ENCODE data around the gene EZR. TPM values are rescaled to one million over a fixed set of nuclear protein-coding genes. Genes with fewer than 3 reads are reported as not detected.

EZR gene
- polyA plus RNA-seq, 1 donor (not counting 4 experiments of a cell fraction or from before 2014, with no cell fraction given) = 277 TPM

DNA sequence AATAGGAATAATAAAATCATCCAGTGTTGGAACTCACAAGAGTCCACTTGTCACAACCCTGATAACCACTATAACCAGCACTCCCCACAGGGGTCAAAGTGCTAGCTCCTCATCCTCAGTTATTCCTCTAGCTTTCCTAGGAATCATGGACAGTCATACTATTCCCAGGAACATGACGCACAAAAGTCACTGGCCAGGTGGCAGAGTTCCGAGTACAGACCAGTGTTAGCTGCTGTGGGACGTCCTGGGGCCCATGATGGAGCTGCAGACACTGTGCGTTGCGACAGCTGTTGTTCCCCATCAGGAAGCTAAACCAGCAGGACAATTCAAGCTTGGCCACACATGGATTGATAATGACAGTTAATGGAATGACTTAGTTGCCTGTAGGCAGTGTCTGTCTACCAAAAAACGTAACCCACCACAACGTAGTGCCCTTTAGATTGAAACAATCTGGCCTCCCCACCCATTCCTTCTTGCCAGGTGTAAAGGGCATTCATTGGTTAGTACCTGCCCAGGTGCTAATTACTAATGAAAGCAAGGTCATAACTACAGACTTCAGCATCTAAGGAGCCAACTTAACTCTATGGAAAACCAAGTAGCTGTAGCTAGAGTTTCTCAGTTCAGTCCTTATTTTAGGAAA, 17.4 kb downstream of the EZR start:
- TF ChIP-seq, protein P1, sequence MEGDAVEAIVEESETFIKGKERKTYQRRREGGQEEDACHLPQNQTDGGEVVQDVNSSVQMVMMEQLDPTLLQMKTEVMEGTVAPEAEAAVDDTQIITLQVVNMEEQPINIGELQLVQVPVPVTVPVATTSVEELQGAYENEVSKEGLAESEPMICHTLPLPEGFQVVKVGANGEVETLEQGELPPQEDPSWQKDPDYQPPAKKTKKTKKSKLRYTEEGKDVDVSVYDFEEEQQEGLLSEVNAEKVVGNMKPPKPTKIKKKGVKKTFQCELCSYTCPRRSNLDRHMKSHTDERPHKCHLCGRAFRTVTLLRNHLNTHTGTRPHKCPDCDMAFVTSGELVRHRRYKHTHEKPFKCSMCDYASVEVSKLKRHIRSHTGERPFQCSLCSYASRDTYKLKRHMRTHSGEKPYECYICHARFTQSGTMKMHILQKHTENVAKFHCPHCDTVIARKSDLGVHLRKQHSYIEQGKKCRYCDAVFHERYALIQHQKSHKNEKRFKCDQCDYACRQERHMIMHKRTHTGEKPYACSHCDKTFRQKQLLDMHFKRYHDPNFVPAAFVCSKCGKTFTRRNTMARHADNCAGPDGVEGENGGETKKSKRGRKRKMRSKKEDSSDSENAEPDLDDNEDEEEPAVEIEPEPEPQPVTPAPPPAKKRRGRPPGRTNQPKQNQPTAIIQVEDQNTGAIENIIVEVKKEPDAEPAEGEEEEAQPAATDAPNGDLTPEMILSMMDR (optimal IDR thresholded peaks at IDR 0.05 in 1 of 3, IDR thresholded peaks at IDR 0.05 in 1 of 3, conservative IDR thresholded peaks at IDR 0.05 in 1 of 3; ENCODE audit: extremely low read depth in 1 of 3, insufficient read depth in 2 of 3, low read length in 3 of 3) = no peak
- no peak for TF ChIP-seq EZH2 (IDR thresholded peaks at IDR 0.05; ENCODE audit: low read length)
- dilution Hi-C loops (cut with MboI; ENCODE audit: extremely low pct_ligation_motif_present, low sequenced_read_pairs) = no loop called here
- DNase-seq (ENCODE audit: low read depth, low spot score) = no peak
- H3K4me2 ChIP-seq (ENCODE audit: control insufficient read depth, extremely low read depth, insufficient read depth, low read depth, low read length) = no peak overlapping the region
- no peak overlapping the region for H3K9ac ChIP-seq (ENCODE audit: control insufficient read depth, extremely low read depth, insufficient read depth, low read length)
- no peaks in the 10 kb centered on the region for H3K9me3 ChIP-seq (ENCODE audit: control insufficient read depth, low read depth, low read length)
- no peak for FAIRE-seq
- peaks cover 94% of the 10 kb centered on the region for H3K79me2 ChIP-seq (ENCODE audit: control insufficient read depth, insufficient read depth, low read length)
- no peak overlapping the region for H2AFZ ChIP-seq (ENCODE audit: control insufficient read depth, low read length)
- peaks cover 3 to 23% of the 10 kb centered on the region in 2 experiments for H3K36me3 ChIP-seq (ENCODE audit: control insufficient read depth in 2 of 2, extremely low read depth in 1 of 2, insufficient read depth in 2 of 2, low read length in 2 of 2)
- no peaks in the 10 kb centered on the region for H3K27me3 ChIP-seq (ENCODE audit: control insufficient read depth, extremely low read depth, insufficient read depth, low read length)
- H3K4me1 ChIP-seq (ENCODE audit: control insufficient read depth, extremely low read depth, insufficient read depth, low read length) = peaks cover 64% of the 10 kb centered on the region
- H3K4me3 ChIP-seq (ENCODE audit: control insufficient read depth in 2 of 3, extremely low read depth in 1 of 3, insufficient read depth in 2 of 3, low read depth in 1 of 3, low read length in 3 of 3) = no peak overlapping the region
- H3K27ac ChIP-seq (ENCODE audit: control insufficient read depth, insufficient read depth, low read length) = no peak overlapping the region
- H4K20me1 ChIP-seq (ENCODE audit: control insufficient read depth, extremely low read depth, insufficient read depth, low read length) = peaks cover 48% of the 10 kb centered on the region
- peaks cover 9% of the 10 kb centered on the region for H3K9me1 ChIP-seq (ENCODE audit: control insufficient read depth, extremely low read depth, insufficient read depth, low read length)

DNA sequence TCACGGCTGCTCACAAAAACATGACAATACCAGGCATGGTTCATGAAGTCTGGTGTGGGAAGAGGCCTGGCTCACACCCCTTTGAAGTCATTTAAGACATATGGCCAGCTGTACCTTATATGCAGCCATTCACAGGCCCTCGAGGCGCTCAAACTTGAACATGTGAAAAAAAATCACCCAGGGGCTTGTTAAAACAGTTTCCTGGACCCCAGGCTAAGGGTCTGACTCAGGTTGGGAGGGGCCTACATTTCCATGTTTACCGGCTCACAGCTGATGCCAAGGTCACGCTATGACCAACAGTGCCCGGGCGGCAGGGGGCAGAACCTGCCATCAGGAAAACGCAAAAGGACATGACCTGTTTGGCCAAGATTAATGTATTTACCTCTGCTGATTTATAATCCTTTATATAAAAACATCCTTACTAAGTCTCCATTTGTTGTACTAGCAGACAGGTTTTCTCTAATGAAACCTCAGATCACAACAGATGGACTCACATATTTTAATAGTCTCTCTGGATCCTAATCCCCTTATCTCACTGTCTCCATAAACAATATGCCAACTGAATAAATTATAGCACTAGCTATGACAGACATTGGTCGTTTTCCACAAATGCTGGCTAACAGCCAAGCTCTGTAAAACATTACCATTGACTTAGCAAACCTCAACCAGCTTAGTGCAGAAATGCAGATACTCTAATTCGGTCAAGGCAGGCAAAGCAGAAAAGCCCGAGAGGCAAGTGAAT, 19.9 kb downstream of the EZR start:
- FAIRE-seq (peak; percentile 46), DNase-seq (ENCODE audit: low read depth, low spot score) (no peak)
- Histone ChIP-seq H3K79me2 (ENCODE audit: control insufficient read depth, insufficient read depth, low read length) (peaks cover 97% of the 10 kb centered on the region), H3K9ac (ENCODE audit: control insufficient read depth, extremely low read depth, insufficient read depth, low read length) (no peak overlapping the region), H2AFZ (ENCODE audit: control insufficient read depth, low read length) (no peak overlapping the region), H3K27ac (ENCODE audit: control insufficient read depth, insufficient read depth, low read length) (peak overlapping the region; percentile 62), H3K27me3 (ENCODE audit: control insufficient read depth, extremely low read depth, insufficient read depth, low read length) (no peaks in the 10 kb centered on the region), H4K20me1 (ENCODE audit: control insufficient read depth, extremely low read depth, insufficient read depth, low read length) (peaks cover 64% of the 10 kb centered on the region), H3K4me1 (ENCODE audit: control insufficient read depth, extremely low read depth, insufficient read depth, low read length) (peaks cover 64% of the 10 kb centered on the region), H3K4me3 (ENCODE audit: control insufficient read depth in 2 of 3, extremely low read depth in 1 of 3, insufficient read depth in 2 of 3, low read depth in 1 of 3, low read length in 3 of 3) (no peak overlapping the region), H3K36me3 (ENCODE audit: control insufficient read depth in 2 of 2, extremely low read depth in 1 of 2, insufficient read depth in 2 of 2, low read length in 2 of 2) (peaks cover 8 to 30% of the 10 kb centered on the region in 2 experiments), H3K4me2 (ENCODE audit: control insufficient read depth, extremely low read depth, insufficient read depth, low read depth, low read length) (peak overlapping the region; percentile 30), H3K9me3 (ENCODE audit: control insufficient read depth, low read depth, low read length) (no peaks in the 10 kb centered on the region), H3K9me1 (ENCODE audit: control insufficient read depth, extremely low read depth, insufficient read depth, low read length) (peaks cover 14% of the 10 kb centered on the region)
- TF ChIP-seq EZH2 (IDR thresholded peaks at IDR 0.05; ENCODE audit: low read length) = no peak
- TF ChIP-seq, protein P1 (optimal IDR thresholded peaks at IDR 0.05 in 1 of 3, IDR thresholded peaks at IDR 0.05 in 1 of 3, conservative IDR thresholded peaks at IDR 0.05 in 1 of 3; ENCODE audit: extremely low read depth in 1 of 3, insufficient read depth in 2 of 3, low read length in 3 of 3) = peak in 2 of 3 experiments; percentile 29 to 45
- dilution Hi-C loops (cut with MboI; ENCODE audit: extremely low pct_ligation_motif_present, low sequenced_read_pairs) = no loop called here
